Frontal cortex (tissue), 4 donors: Measurements from ENCODE around the gene PLEKHA5. TPM values are rescaled to one million over a fixed set of nuclear protein-coding genes. Genes with fewer than 3 reads are reported as not detected.
"Not testable (repeated sequence)": the region's sequence is repeated elsewhere in the genome, so short reads cannot be mapped to it uniquely, and the experiment has no call there.

Experiments used
- DNase-seq, 2 donors: peaks; one replicate each; pipeline ENCODE4 v3.0.0; 2012; ENCODE audit warnings: low spot score in 2 of 2
- FAIRE-seq: peaks from 2 replicates; lab custom pipeline; 2012; peaks lifted over from hg19 to GRCh38; lab: Jason Lieb, UNC
- total RNA-seq: library from RNA; depleted of rRNA; stranded (reverse); fragments of >200 nt; gene quantifications from one replicate; pipeline ENCODE4 v1.2.3, GENCODE V29; 2014
- donor health status: control.
- donor health status: control.
- donor health status: control.

Gene PLEKHA5
- total RNA-seq, 1 donor from 2014 or later: 69.7 TPM

DNA sequence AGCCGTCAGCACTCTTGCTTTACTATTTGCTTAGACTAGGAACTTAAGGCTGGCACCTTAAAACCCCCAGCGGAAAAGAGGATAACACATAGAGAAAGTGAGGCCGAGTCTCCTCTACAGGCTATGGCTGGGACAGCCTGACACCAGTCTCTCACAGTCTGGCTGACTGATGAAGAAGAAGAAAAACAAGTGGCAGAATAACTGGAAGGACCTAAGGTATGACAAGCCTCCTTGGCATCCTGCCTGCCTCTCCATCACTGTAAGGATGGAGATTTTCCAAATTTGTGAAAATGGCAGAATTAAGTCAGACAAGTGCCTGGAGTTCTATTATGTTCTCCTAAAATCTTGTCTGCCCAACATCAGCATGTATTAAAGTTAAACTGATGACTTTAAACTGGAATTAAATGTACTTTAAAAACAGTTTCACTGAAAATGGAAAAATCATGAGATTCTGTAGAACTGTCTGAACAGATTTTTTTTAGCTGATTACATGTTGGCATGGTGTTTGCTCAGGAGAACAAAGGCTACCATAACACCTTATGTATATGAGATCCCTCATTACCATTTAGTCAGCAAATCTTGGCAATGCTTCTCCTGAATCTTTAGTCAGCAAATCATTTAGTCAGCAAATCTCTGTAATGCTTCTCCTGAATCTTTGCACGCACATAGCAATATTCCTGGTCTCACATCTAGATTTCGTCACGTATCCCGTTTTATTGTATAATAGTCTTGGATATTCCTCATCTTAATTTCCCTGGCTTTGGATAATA lies 169.5 kb downstream of the PLEKHA5 start:
- FAIRE-seq (no peak), DNase-seq (no peak)

DNA sequence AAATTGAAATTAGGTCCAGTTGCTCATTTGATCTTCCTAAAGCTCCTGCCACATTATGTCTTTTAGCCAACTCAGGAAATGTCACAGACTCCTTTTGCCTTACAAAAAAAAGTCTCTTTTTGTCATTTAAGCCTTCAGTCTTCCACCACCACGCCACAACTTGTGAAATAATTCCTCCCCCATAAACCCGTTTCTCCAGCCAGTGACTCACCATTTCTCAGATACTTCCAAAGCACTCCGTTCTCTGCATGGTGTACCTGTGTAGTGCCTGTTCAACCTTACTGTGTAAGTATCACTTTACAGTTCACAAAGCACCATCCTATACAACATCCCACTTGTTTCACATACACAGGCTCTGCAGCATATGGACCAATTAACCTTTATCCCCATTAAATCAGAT lies 170.2 kb downstream of the PLEKHA5 start:
- no peak for DNase-seq
- no peak for FAIRE-seq

DNA sequence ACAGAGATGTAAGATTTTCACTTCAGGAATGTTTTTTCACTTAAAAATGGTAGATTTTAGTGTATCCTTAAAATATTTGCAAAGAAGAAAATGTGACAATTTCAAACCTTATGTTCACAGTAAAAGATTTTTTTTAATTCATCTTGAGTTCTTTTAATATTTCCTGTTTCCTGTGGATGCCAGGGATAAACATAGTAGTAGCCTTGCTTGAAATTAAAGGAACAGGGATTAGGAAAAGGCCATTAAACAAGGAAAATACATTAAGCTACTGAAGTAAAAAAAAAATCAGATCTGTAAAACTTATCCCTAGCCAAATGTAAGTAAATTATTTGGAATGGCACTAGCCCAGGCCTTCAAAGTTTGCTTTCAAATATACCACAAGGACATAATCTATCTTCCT lies 171.7 kb downstream of the PLEKHA5 start:
- FAIRE-seq (no peak), DNase-seq (no peak)

DNA sequence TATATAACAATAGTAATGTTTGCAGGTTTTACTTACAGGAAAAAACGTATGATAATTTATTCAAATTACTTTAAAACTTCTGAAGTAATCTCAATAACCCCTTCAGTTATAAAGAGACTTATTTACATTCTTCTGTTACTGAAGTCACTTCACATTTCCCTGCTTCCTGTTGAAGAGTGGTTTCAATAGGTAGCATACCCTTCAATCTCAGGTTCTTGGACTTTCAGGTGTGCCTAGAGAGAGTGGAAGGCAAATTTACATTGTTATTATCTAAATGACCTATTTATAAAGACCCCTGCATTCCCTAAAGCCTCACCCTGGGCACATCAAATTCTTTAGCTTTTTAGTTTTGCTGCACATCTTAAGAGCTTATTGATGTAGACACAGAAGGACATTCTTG lies 172.2 kb downstream of the PLEKHA5 start:
- no peak for DNase-seq

DNA sequence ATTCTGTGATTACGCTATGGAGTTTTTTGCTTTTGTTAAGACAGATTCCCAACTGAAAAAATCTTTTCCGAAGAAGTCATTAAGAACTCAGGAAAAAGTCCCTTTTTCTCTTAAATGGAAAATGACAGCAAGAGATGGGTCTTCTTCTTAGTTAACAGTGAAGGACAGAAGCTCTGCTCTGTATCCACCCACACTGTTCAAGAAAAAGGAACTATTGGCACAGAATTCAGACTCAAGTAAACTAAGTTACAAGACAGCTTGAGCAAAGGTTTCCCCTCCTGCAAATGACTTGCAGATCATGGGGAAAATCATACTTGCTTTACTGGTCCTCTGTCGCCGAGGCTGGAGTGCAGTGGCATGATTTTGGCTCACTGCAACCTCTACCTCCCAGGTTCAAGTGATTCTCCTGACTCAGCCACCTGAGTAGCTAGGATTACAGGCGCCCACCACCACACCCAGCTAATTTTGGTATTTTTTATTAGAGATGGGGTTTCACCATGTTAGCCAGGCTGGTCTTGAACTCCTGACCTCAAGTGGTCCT lies 172.6 kb downstream of the PLEKHA5 start:
- FAIRE-seq (no peak), DNase-seq (no peak)

More for the DNA sequence above, 172.2 kb downstream of the PLEKHA5 start:
- no peak for FAIRE-seq

DNA sequence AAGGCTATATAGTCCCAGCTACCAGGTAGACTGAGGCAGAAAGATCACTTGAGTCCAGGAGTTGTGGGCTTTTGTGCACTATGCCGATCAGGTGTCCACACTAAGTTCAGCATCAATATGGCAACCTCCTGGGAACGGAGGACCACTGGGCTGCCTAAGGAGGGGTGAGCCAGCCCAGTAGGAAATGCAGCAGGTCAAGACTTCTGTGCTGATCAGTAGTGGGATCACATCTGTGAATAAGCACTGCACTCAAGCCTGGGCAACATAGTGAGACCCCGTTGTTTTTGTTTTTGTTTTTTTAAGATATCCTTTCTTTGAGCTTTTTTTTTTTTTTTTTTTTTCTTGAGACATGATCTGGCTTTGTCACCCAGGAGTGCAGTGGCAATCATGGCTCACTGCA lies 174.0 kb downstream of the PLEKHA5 start:
- FAIRE-seq (no peak), DNase-seq (no peak)

DNA sequence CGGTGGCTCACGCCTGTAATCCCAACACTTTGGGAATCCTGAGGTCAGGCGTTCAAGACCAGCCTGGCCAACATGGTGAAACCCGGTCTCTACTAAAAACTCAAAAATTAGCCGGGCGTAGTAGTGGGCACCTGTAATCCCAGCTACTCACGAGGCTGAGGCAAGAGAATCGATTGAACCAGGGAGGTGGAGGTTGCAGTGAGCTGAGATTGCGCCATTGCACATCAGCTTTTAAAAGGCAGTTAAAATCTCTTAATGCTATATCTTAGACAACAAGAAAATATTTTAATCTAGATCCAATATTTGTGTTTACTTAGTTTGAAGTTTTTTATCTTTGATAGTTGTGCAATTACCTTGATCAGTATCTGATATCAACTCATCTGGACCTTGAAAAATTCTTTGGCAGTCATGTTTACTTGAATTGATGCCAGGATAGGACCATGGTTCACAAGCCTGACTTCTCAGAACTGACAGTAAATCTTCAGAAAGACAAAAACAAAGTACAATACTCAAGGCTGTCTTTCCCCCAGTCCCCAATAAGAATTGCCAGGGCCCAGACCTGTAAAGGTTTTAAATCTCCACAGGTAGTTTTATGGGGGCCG lies 174.7 kb downstream of the PLEKHA5 start:
- DNase-seq: no peak
- no peak for FAIRE-seq

DNA sequence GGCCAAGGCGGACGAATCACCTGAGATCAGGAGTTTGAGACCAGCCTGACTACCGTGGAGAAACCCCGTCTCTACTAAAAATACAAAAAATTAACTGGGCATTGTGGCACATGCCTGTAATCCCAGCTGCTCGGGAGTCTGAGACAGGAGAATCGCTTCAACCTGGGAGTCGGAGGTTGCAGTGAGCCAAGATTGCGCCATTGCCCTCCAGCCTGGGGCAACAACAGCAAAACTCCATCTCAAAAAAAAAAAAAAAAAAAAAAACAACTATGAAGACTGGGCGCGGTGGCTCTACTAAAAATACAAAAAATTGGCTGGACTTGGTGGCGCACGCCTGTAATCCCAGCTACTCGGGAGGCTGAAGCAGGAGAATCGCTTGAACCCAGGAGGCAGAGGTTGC lies 176.1 kb downstream of the PLEKHA5 start:
- FAIRE-seq, DNase-seq: not testable (repeated sequence)

DNA sequence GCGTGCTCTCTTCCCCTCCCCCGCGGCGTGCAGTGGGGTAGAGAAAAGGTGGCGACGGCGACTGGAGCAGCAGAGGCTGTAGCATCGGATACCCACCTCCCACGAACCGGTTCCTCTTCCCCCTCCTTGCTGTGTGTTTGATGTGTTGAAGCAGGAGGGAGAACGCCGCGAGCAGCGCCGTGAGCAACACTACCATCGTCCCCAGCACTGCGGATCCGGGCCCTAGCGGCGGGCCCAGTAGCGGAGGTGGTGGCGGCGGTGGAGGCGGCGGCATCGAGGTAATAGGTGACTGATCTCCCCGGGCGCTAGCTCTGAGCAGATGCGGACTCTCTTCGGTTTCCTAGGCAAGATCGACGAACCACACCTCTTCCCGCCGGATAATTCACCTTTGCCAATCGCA lies 176.8 kb downstream of the PLEKHA5 start:
- DNase-seq (no peak), FAIRE-seq (no peak)

DNA sequence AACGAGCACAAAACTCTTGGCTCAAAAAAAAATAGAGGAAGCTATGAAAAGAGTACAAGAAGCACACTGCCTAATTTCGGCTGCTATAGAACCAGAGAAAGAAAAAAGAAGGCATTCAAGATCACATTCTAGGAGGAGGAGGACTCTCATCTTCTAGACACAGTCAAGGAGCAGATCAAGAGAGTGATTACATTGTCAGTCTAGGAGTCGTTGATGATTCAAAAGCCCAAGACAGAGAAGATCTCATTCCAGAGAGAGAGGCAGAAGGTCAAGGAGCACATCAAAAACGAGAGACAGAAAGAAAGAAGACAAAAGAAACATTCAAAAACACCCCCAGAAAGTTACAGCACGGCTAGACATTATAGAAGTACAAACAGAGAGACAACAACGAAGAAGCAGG lies 177.9 kb downstream of the PLEKHA5 start:
- DNase-seq: no peak
- FAIRE-seq: no peak

DNA sequence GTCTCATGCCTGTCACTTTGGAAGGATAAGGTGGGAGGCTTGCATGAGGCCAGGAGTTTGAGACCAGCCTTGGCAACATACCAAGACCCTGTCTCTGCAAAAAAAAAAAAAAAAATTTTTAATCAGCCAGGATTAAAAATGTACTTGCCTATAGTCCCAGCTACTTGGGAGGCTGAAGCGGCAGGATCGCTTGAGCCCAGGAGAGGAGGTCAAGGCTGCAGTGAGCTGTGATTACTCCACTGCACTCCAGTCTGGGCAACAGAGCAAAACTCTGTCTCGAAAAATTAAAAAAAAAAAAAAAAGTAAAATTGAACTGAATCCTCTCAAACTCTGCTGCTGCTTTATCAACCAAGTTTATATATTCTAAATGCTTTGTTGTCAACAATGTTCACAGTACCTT lies 181.6 kb downstream of the PLEKHA5 start:
- DNase-seq (no peak), FAIRE-seq (no peak)

DNA sequence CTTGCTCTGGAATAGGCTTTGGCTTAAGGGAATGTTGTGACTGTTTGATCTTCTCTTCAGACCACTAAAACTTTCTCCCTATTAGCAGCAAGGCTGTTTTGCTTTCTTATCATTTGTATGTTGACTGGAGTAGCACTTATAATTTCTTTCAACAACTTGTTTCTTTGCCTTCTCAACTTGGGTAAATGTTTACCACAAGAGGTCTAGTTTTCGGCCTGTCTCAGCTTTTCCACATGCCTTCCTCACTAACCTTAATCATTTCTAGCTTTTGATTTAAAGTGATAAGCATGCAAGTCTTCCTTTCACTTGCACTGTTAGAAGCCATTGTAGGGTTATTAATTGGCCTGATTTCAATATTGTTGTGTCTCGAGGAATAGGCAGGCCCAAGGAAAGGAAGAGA lies 183.1 kb downstream of the PLEKHA5 start:
- DNase-seq (no peak), FAIRE-seq (no peak)

DNA sequence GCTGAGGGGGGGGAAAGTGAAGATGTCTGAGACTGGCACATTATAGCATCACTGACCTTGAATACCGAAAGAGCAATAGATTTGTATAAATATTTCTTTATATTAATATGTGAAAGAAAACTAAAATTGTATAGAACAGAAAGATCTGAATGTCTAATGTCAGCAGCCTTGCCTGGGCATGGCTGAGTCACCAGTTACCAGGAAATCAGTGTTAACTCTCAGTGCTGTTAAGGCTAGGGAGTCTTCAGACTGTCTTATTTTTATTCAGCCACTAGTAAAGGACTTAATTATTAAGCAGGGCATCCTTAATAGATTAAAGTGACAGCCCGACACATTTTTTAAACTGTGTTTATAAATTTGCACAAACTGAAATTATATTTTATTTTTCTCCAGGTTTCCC lies 186.9 kb downstream of the PLEKHA5 start:
- no peak for FAIRE-seq
- DNase-seq: no peak

DNA sequence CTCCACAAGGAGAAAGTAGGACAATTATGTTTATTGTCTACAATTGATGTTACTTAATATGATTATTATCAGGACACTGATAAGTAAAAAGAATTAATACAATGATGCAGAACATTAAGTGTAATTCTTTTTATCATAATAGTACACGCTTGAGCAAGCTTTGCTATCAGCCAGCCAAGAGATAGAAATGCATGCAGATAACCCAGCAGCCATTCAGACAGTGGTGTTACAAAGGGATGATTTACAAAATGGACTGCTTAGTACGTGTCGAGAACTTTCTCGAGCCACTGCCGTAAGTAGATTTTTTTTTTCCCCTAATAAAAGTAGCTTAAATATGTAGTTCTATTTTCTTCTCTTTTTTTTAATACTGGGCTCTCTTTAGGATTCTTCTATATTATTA lies 192.8 kb downstream of the PLEKHA5 start:
- FAIRE-seq: no peak

DNA sequence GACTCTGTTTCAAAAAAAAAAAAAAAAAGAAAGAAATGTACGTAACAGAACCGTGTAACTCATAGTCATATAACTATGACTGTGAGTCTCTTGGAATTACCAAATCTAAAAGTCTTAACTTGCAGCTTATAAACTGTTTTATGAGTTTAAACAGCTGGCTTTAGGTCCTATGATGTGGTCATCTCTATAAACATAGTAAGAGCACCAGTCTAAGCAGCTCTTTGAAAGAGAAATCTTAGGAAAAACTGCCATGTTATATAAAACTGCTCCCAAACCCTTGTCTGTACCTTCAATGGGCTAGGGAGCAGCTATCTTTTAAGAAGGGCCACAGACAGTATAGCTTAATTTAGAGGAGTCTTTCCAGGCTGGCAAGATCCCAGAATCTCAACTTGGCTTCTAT lies 194.3 kb downstream of the PLEKHA5 start:
- DNase-seq: no peak
- FAIRE-seq: no peak

More for the DNA sequence above, 192.8 kb downstream of the PLEKHA5 start:
- no peak for DNase-seq

DNA sequence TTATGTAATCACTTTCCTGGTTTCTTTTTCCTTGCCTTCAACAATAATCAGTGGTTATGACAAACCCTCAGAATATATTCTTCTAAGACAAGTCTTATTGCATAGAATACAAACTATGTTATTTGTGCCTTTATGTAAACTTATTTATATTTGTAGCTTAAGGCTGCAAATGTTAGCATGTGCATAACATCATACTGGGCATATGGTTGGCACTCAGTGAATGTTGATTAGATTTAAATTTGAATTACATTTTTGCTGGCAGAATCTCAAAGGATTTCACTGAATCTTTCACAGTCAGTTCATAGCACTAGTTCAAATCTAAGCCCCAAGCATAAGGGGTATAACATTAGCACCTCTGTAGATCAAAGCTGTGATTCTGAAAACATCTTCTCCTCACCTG lies 196.6 kb downstream of the PLEKHA5 start:
- DNase-seq (no peak), FAIRE-seq (no peak)

DNA sequence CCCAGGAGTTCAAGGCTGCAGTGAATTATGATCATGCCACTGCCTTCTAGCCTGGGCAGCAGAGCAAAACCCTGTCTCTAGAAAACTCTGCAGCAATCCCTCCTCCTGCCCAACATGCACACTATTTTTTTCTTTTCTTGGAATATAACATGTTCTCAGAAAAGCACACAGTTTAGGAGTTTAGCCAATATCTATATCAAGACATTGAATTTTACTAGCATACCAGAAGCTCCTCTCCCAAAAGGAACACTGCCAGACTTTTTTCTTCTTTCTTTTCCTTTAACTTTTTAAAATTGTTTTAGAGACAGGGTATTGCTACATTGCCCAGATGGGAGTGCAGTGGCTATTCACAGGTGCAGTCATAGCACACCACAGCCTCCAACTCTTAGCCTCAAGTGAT lies 202.7 kb downstream of the PLEKHA5 start:
- no peak for DNase-seq
- FAIRE-seq: no peak

DNA sequence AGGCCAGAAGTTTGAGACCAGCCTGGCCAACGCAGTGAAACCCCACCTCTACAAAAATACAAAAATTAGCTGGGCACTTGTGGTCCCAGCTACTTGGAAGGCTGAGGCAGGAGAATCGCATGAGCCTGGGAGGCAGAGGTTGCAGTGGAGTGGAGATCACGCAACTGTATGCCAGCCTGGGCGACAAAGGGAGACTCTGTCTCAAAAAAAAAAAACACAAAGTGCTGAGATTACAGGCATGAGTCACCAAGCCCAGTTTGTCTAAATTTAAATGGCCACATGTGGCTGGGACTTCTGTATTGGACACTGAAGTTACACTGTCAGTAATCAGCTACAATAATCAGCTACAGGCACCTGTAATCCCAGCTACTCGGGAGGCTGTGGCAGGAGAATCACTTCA lies 208.9 kb downstream of the PLEKHA5 start:
- DNase-seq (no peak), FAIRE-seq (no peak)

DNA sequence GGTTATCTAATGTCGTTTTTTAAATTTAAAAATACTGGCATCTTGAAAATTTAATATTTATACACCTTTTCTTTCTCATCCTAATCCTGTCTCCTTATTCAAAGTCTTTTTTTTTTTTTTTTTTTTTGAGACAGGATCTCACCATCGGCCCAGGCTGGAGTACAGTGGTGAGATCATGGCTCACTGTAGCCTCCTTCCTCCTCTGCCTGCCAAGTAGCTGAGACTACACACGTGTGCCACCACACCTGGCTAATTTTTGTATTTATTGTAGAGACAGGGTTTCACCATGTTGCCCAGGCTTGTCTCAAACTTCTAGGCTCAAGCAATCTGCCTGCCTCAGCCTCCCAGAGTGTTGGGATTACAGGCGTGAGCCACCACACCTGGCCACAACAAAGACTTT lies 221.3 kb downstream of the PLEKHA5 start:
- not testable (repeated sequence) for DNase-seq, FAIRE-seq

DNA sequence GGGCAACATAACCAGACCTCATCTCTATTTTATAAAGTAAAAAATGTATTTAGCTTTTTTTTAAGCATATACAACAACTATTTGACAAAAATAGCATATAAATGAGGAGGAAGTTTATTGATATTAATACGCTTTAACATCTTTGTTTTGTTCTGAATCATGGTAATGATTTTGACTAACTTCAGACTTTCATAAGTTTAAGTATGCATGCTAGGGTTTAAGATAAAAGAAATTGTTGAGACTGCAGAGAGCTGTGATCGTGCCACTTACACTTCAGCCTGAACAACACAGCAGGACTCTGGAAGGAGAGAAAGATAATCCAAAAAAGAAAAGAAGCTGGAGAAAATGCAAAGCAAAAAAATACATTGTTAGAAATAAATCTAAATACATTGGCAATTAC lies 221.8 kb downstream of the PLEKHA5 start:
- FAIRE-seq: no peak
- no peak for DNase-seq

DNA sequence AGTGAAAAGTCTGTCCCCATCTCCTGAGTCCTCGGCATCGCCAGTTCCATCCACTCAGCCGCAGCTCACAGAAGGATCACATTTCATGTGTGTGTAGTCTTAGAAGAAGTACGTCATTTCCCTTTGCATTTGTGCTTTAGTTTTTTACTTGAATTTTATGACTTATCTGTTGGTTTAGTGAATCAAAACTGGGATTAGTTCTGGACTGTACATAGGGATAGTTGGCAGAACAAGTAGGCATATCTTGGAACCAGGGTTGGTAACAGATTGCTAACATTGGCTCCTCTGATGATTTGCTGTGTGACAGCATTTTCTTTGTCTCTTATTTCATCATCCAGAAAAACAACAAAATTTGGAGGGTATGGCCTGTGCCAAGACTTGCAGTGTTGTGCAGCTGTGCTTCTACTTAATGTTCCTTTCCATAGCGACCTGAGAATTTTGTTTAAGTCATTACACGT lies 240.2 kb downstream of the PLEKHA5 start:
- DNase-seq: no peak
- FAIRE-seq: no peak
